SIG-M5 treated with dmso at 0.1 percent for 504 hours (cell line): ENCODE results near the gene RAD54L.
"Not testable (repeated sequence)": the region's sequence is repeated elsewhere in the genome, so short reads cannot be mapped to it uniquely, and the experiment has no call there.

Experiments
- DNase-seq: peaks from one replicate; lab custom pipeline; 2025; ENCODE audit not compliant: unreplicated experiment; lab: John Stamatoyannopoulos, UW

RAD54L gene

GRCh38 chr1:46317323-46317722 lies 69.8 kb downstream of the RAD54L start:
- DNase-seq: no peak

GRCh38 chr1:46319301-46319700 lies 71.7 kb downstream of the RAD54L start:
- not testable (repeated sequence) for DNase-seq

GRCh38 chr1:46319960-46320914 lies 72.7 kb downstream of the RAD54L start:
- DNase-seq: not testable (repeated sequence)

- DNase-seq: not testable (repeated sequence)
Measured at GRCh38 chr1:46322191-46322590, 74.6 kb downstream of the RAD54L start.

- not testable (repeated sequence) for DNase-seq
Measured at GRCh38 chr1:46325285-46326076, 77.9 kb downstream of the RAD54L start.
